GM12801 (cell line): ENCODE data around the gene IFT43.

Experiments used
- CTCF ChIP-seq: IDR thresholded peaks from one replicate; pipeline ENCODE4 v1.5.1; 2011; ENCODE audit warnings: control low read depth; ENCODE audit not compliant: insufficient read length; ENCODE audit errors: extremely low read depth

Gene IFT43

GRCh38 chr14:76006253-76006652 lies 20.7 kb downstream of the IFT43 start:
- TF ChIP-seq CTCF = no peak

- no peak for TF ChIP-seq CTCF
Measured at GRCh38 chr14:76007379-76007778, 21.8 kb downstream of the IFT43 start.

GRCh38 chr14:76007852-76008251 lies 22.3 kb downstream of the IFT43 start:
- TF ChIP-seq CTCF = no peak

- no peak for TF ChIP-seq CTCF
Measured at GRCh38 chr14:76011930-76012329, 26.4 kb downstream of the IFT43 start.

- TF ChIP-seq CTCF = no peak
Measured at GRCh38 chr14:76012354-76012753, 26.8 kb downstream of the IFT43 start.

- no peak for TF ChIP-seq CTCF
Measured at GRCh38 chr14:76015191-76015590, 29.6 kb downstream of the IFT43 start.

- no peak for TF ChIP-seq CTCF
Measured at GRCh38 chr14:76015668-76016067, 30.1 kb downstream of the IFT43 start.

- TF ChIP-seq CTCF = no peak
Measured at GRCh38 chr14:76019676-76020075, 34.1 kb downstream of the IFT43 start.
